IMR-90 (cell line): Measurements from ENCODE around the gene BRAT1. TPM values are rescaled to one million over a fixed set of nuclear protein-coding genes. Genes with fewer than 3 reads are reported as not detected.

ENCODE experiments used
- ATAC-seq: fragments of 200-7000 bp; cut with Tn5 transposase; 2 replicates; pipeline ENCODE4 v1.9.1; 2020; ENCODE audit warnings: low read depth, mild to moderate bottlenecking, moderate library complexity
- BruUV-seq: library from RNA; stranded (reverse); fragments of 400-500 nt; replicated peaks from 2 replicates; lab custom pipeline; 2021; lab: Mats Ljungman, UMichigan
- CTCF ChIA-PET: fragments of 300-600 bp; formaldehyde crosslinking; extraction: SDS; loops from one replicate; lab custom pipeline; 2021; ENCODE audit warnings: antibody characterized with exemption; lab: Yijun Ruan, JAX
- POLR2A ChIA-PET: fragments of 300-600 bp; sonication (Branson Sonifier 250); formaldehyde crosslinking; loops from one replicate; lab custom pipeline; 2022; ENCODE audit warnings: antibody characterized with exemption; ENCODE audit not compliant: unreplicated experiment; lab: Charles Lee
- DNase-seq: peaks from one replicate; pipeline ENCODE4 v3.0.0; 2013
- H2AFZ ChIP-seq: replicated peaks from 2 replicates; pipeline ENCODE3; 2013; ENCODE audit warnings: low read length, mild to moderate bottlenecking; ENCODE audit not compliant: poor library complexity
- H2AK5ac ChIP-seq: 2 replicates; pipeline ENCODE4 v1.6.1; 2013; ENCODE audit warnings: low read depth, low read length, inconsistent platforms
- H2AK9ac ChIP-seq: replicated peaks from 2 replicates; pipeline ENCODE3; 2013; ENCODE audit warnings: mild to moderate bottlenecking, low read depth, low read length, moderate library complexity; ENCODE audit not compliant: poor library complexity
- H2BK120ac ChIP-seq: 2 replicates; pipeline ENCODE4 v1.6.1; 2013; ENCODE audit warnings: low read depth, low read length, inconsistent platforms
- H2BK15ac ChIP-seq: 3 replicates; pipeline ENCODE4 v1.6.1; 2013; ENCODE audit warnings: low read depth, low read length, inconsistent platforms
- H2BK20ac ChIP-seq: 2 replicates; pipeline ENCODE4 v1.6.1; 2013; ENCODE audit warnings: low read depth, mild to moderate bottlenecking, inconsistent platforms, low read length, moderate library complexity
- H2BK5ac ChIP-seq: 2 replicates; pipeline ENCODE4 v1.6.1; 2013; ENCODE audit warnings: mild to moderate bottlenecking, low read depth, low read length, inconsistent platforms; ENCODE audit not compliant: poor library complexity, severe bottlenecking
- H3K14ac ChIP-seq: replicated peaks from 2 replicates; pipeline ENCODE4 v1.6.1; 2013; ENCODE audit warnings: low read depth, low read length, inconsistent platforms
- H3K18ac ChIP-seq: 2 replicates; pipeline ENCODE4 v1.6.1; 2013; ENCODE audit warnings: low read depth, low read length, control low read depth
- H3K23ac ChIP-seq: 2 replicates; pipeline ENCODE4 v1.6.1; 2013; ENCODE audit warnings: low read depth, low read length, inconsistent platforms
- H3K27ac ChIP-seq: 2 replicates; pipeline ENCODE4 v1.5.1; 2013; ENCODE audit warnings: mild to moderate bottlenecking, control low read depth, low read length; ENCODE audit not compliant: insufficient read depth
- H3K27me3 ChIP-seq: 2 replicates; pipeline ENCODE4 v1.6.1; 2013; ENCODE audit warnings: low read length; ENCODE audit not compliant: control insufficient read depth, insufficient read depth
- H3K36me3 ChIP-seq: 2 replicates; pipeline ENCODE4 v1.6.1; 2013; ENCODE audit warnings: low read length, mixed read lengths; ENCODE audit not compliant: control insufficient read depth, insufficient read depth
- H3K4ac ChIP-seq: 2 replicates; pipeline ENCODE4 v1.6.1; 2013; ENCODE audit warnings: low read depth, low read length, inconsistent platforms
- H3K4me1 ChIP-seq: 2 replicates; pipeline ENCODE4 v1.6.1; 2013; ENCODE audit warnings: low read length, mixed read lengths; ENCODE audit not compliant: control insufficient read depth, insufficient read depth
- H3K4me2 ChIP-seq: 2 replicates; pipeline ENCODE4 v1.6.1; 2013; ENCODE audit warnings: low read depth, mild to moderate bottlenecking, control low read depth, low read length, moderate library complexity
- H3K4me3 ChIP-seq: 2 replicates; pipeline ENCODE4 v1.5.1; 2013; ENCODE audit warnings: low read depth, mild to moderate bottlenecking, control low read depth, low read length, moderate library complexity; ENCODE audit not compliant: insufficient read depth
- H3K56ac ChIP-seq: 2 replicates; pipeline ENCODE4 v1.6.1; 2013; ENCODE audit warnings: low read length, inconsistent platforms; ENCODE audit not compliant: insufficient read depth; ENCODE audit errors: extremely low read depth
- H3K79me1 ChIP-seq, 2 experiments: 2 replicates each; pipeline ENCODE4 v1.6.1; 2013; ENCODE audit warnings: low read length in 2 of 2, inconsistent platforms in 1 of 2, low read depth in 1 of 2
- H3K9ac ChIP-seq: 2 replicates; pipeline ENCODE4 v1.6.1; 2013; ENCODE audit warnings: low read depth, low read length, control low read depth
- H3K9me1 ChIP-seq: 2 replicates; pipeline ENCODE4 v1.6.1; 2013; ENCODE audit warnings: low read length, inconsistent platforms; ENCODE audit not compliant: insufficient read depth
- H3K9me3 ChIP-seq: 2 replicates; pipeline ENCODE4 v1.6.1; 2013; ENCODE audit warnings: low read length; ENCODE audit not compliant: control insufficient read depth, insufficient read depth
- H4K20me1 ChIP-seq: 2 replicates; pipeline ENCODE4 v1.6.1; 2013; ENCODE audit warnings: low read length, inconsistent platforms; ENCODE audit not compliant: insufficient read depth
- H4K5ac ChIP-seq: 2 replicates; pipeline ENCODE4 v1.6.1; 2013; ENCODE audit warnings: mild to moderate bottlenecking, low read depth, low read length, control low read depth
- H4K8ac ChIP-seq, 2 experiments: 2 replicates each; pipeline ENCODE4 v1.6.1; 2013; ENCODE audit warnings: low read depth in 2 of 2, low read length in 2 of 2, control low read depth in 1 of 2, inconsistent platforms in 1 of 2
- H4K91ac ChIP-seq: 2 replicates; pipeline ENCODE4 v1.6.1; 2013; ENCODE audit warnings: low read depth, low read length, inconsistent platforms; ENCODE audit not compliant: insufficient read depth
- CTCF ChIP-seq: conservative IDR thresholded peaks from 2 replicates; pipeline ENCODE4 v1.5.1; 2012; ENCODE audit warnings: mild to moderate bottlenecking, low read depth, low read length, improper control_type of control experiment
- MAZ ChIP-seq: IDR thresholded peaks from 2 replicates; pipeline ENCODE4 v1.6.1; 2012; ENCODE audit warnings: low read depth, mild to moderate bottlenecking, low read length, improper control_type of control experiment, moderate library complexity, borderline replicate concordance
- USF2 ChIP-seq: fragments of 150-350 bp; IDR thresholded peaks from 2 replicates; pipeline ENCODE4 v1.6.1; 2017; ENCODE audit warnings: mild to moderate bottlenecking, antibody characterized with exemption, low read length, low read depth
- WGBS, 2 experiments: methylation state at CpG; one replicate each; pipeline versions ENCODE4 v1.1.5 to v1.1.7; 2013; ENCODE audit warnings: missing lambda C conversion rate in 2 of 2; ENCODE audit not compliant: insufficient read length in 1 of 2; ENCODE audit errors: extremely low coverage in 2 of 2; 5-methylcytosine and 5-hydroxymethylcytosine counted together
- dilution Hi-C: fragments of 300-500 bp; cut with HindIII; formaldehyde crosslinking; loops from one replicate; pipeline ENCODE4 v1.14.3; 2018; ENCODE audit warnings: low sequenced_read_pairs; ENCODE audit not compliant: unreplicated experiment
- in situ Hi-C: fragments of 300-500 bp; cut with MboI; formaldehyde crosslinking; loops from 3 replicates; pipeline ENCODE4 v1.14.3; 2019; ENCODE audit warnings: low sequenced_read_pairs, inconsistent platforms, mixed read lengths
- intact Hi-C: fragments of 100-400 bp; cut with micrococcal nuclease; formaldehyde crosslinking; loops from 2 replicates; pipeline ENCODE4 v1.10.0; 2022
- polyA plus RNA-seq, 3 experiments: library from polyadenylated mRNA; depleted of rRNA; stranded (reverse); fragments of >200 nt; gene quantifications; 2 replicates each; pipeline ENCODE4 v1.2.3, GENCODE V29; 2012; ENCODE audit warnings: low replicate concordance in 1 of 3
- total RNA-seq: library from RNA; depleted of rRNA; stranded (reverse); fragments of >200 nt; gene quantifications from 2 replicates; pipeline ENCODE4 v1.2.3, GENCODE V29; 2012

BRAT1 gene
- total and polyA plus RNA-seq, 2 of the 4 experiments (the other 2 are of a cell fraction): 6.8 to 21.9 TPM

- no TSS peak for BruUV-seq
- ChIA-PET POLR2A (no interaction called here), CTCF (no interaction called here)
- WGBS, 2 experiments: 94% methylated on average over 6 of the region's 10 CpGs; no CpG with 5 or more reads in 1 of the 2 experiments
- Histone ChIP-seq H4K20me1 (peaks cover 6% of the 10 kb centered on the region; the same call in 1 of the 2 replicates), H3K4me1 (peaks cover 7% of the 10 kb centered on the region), H3K18ac (no peak overlapping the region), H2BK120ac (no peak overlapping the region), H3K4me3 (no peak overlapping the region), H2BK5ac (no peak overlapping the region), H3K9me1 (peaks cover 8% of the 10 kb centered on the region; the same call in 1 of the 2 replicates), H3K27ac (no peak overlapping the region), H4K91ac (no peak overlapping the region), H3K23ac (no peak overlapping the region), H3K9ac (no peak overlapping the region), H2BK20ac (no peak overlapping the region), H2BK15ac (no peak overlapping the region), H4K8ac (no peak overlapping the region), H3K4me2 (no peak overlapping the region), H2AFZ (no peak overlapping the region), H3K4ac (no peak overlapping the region), H3K27me3 (no peaks in the 10 kb centered on the region), H4K5ac (no peak overlapping the region), H3K9me3 (no peaks in the 10 kb centered on the region), H2AK9ac (no peak overlapping the region), H3K79me1 (peaks cover 13 to 32% of the 10 kb centered on the region in 2 experiments), H3K14ac (no peak overlapping the region), H3K56ac (no peak overlapping the region), H2AK5ac (no peak overlapping the region), H3K36me3 (peaks cover 7% of the 10 kb centered on the region)
- intact Hi-C loops: no loop called here
- ATAC-seq (no peak), DNase-seq (no peak)
- dilution Hi-C loops: no loop called here
- in situ Hi-C loops: no loop called here
- TF ChIP-seq USF2 (no peak), CTCF (no peak), MAZ (no peak)
Observed at GRCh38 chr7:2553108-2553507, 2.2 kb downstream of the BRAT1 start.
